T-helper 1 cell (primary cell): ENCODE data around the gene SLC35F6.
"Not testable (repeated sequence)": the region's sequence is repeated elsewhere in the genome, so short reads cannot be mapped to it uniquely, and the experiment has no call there.

Experiments used
- DNase-seq, 5 donors: peaks; one replicate each; pipeline ENCODE4 v3.0.0-alpha.2; 2012 to 2020

SLC35F6 gene

GRCh38 chr2:26786207-26787028, 22.3 kb downstream of the SLC35F6 start:
- DNase-seq, result peak in 1 of 5 donors; percentile 37

GRCh38 chr2:26792720-26793119, 28.6 kb downstream of the SLC35F6 start:
- no peak for DNase-seq

- DNase-seq, result no peak
Measured at GRCh38 chr2:26793518-26793917, 29.4 kb downstream of the SLC35F6 start.

DNA sequence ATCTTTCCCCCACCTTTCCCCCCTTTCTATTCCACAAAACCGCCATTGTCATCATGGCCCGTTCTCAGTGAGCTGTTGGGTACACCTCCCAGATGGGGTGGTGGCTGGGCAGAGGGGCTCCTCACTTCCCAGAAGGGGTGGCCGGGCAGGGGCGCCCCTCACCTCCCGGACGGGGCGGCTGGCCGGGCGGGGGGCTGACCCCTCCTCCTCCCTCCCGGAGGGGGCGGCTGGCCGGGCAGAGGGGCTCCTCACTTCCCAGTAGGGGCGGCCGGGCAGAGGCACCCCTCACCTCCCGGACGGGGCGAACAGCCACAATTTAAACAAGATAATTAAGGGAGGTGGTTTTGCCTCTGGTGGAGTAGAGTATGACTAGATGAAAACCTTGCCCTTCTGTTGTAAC, 31.1 kb downstream of the SLC35F6 start:
- DNase-seq, result not testable (repeated sequence)

GRCh38 chr2:26801328-26801727, 37.2 kb downstream of the SLC35F6 start:
- DNase-seq, result no peak

DNA sequence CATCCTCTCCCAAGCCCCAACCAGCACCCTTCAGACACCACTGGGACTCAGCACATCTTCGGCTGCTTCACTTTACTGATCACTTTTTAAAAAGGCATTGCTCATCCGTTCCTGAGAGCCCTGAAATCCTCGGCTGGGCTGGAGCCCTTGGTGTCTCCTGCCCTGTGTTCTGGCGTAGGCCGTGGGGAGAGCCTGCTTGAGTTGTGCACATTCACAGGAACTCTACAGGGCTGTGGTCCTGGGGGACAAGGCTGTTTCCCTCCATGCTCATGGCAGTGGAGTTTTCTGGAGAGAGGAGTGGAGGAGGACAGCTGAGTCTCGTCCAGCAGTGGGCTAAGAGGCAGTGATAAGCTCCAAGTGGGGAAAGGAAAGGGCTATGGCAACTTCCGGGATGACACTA, 37.7 kb downstream of the SLC35F6 start:
- DNase-seq, result no peak

GRCh38 chr2:26805241-26805676, 41.2 kb downstream of the SLC35F6 start:
- DNase-seq, result no peak

DNA sequence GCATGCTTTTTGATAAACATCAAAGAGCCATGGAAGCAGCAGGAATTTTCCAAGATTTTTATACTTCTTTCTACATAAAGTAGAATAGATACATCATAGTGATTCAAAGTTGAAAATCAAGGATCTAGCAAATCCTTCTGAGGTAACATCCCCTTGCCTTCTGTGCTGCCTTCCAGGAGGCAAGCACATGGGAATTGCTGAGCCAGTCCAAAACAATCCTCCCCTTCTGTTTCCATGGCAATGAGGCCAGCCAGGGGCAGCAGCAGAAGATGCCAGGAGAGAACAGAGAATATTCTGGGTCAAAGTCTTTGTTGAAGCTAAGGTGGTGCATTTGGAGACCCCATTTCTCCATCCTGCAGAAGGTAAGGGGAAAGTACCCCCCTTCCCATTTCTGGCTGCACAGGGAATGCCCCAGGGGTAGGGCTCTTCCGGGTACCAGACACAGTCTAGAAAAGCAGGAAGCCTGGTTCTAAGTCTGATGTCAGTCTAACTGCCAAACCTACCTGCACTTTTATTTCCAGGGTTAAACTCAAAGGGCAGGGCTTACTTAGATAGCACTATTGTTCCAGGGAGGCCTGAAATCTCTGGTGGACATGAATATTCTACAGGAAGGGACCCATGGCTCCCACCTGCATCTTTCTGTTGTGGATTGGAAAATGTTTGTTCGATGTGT, 43.8 kb downstream of the SLC35F6 start:
- DNase-seq, result no peak

DNA sequence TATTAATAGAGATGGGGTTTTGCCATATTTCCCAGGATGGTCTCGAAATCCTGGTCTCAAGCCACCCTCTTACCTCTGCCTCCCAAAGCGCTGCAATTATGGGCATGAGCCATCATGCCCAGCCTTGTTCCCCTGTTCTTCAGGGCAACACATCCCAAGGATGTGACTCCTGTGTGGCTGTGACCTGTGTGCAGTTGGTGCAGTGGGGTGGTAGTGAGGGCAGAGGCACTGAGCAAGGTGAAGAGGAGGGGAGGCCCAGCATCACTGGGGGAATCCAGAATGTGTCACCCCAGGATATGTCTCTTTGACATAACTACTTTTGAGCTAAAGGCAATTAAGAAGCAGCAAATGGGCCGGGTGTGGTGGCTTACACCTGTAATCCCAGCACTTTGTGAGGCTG, 45.1 kb downstream of the SLC35F6 start:
- no peak for DNase-seq

DNA sequence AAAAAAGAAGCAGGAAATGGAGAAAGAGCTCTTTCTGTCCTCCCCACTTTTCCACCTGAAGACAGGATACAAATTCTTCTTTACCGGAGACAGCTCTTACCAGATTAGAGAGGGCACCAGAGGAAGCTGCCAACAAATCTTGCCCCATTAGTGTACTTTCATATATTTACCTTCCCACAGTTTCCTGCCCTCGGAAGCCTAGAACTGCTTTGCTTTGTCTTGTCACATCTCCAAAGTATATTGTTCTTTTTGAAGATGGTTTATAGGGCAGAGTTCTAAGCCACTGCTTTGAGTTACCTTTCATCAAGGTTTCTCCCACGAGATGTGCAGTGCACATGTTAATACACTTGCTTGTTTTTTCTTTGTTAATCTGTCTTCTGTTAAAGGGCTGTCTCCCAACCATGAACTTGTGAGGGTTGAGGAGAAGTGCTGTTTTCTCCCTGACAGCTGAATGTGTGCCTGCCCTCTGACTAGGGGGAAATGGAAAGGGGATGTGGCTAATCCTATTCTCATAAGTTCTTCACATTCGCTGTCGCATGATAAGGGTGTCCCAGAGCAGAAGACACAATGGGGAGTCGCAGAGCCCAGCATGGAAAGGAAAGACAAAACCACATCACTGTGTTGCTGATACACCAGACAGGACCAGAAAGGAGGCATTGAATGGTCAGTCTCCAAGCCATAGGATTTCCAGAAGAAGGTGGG, 45.9 kb downstream of the SLC35F6 start:
- DNase-seq, result no peak

DNA sequence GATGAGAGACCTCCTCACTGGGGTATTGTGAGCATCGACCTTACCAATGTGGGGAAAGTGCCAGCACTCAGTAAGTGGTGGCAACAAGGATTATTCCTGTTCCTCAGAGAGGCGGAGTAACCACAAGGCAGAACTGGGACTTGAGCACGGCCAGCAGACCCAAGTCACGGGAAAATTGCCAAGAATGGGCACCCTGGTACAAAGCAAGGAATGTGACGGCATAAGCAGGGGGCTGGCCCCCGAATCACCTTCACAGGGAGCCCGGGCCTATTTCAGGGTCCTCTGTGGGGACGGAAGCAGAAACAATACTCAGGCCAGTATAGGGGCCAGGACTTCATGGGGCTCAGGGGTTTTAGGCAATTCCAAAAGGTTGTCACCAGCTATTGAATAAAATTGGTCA, 47.2 kb downstream of the SLC35F6 start:
- DNase-seq, result no peak

GRCh38 chr2:26811791-26812694, 48.0 kb downstream of the SLC35F6 start:
- no peak for DNase-seq

DNA sequence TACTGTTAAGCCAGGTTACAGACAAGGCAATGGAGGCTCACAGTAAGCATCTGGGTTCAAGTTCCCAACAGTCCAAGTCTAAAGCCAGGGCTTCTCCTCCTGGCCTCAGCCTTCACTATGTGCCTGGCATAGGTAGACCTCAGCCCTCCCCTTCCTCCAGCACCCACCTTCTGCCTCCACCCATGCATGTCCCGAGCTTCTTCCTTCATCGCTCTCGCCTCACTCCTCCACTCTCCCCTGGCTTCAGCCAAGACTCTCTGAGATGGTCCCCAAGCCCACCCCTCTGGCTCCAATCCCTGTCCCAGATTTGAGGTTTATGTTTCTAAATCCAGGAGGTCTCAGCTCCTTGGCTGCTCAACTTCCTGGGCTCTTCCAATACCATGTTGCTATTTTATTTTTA, 48.6 kb downstream of the SLC35F6 start:
- DNase-seq, result no peak

DNA sequence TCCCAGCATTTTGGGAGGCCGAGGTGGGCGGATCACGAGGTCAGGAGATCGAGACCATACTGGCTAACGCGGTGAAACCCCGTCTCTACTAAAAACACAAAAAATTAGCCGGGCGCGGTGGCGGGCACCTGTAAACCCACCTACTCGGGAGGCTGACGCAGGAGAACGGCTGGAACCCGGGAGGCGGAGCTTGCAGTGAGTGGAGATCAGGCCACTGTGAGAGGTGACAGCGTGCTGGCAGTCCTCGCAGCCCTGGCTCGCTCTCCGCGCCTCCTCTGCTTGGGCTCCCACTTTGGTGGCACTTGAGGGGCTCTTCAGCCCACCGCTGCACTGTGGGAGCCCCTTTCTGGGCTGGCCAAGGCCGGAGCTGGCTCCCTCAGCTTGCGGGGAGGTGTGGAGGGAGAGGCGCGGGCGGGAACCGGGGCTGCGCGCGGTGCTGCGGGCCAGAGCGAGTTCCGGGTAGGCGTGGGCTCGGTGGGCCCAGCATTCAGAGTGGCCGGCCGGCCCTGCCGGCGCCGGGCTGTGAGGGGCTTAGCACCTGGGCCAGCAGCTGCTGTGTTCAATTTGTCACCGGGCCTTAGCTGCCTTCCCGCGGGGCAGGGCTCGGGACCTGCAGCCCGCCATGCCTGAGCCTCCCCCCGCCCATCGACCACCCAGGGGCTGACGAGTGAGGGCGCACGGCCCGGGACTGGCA, 50.1 kb downstream of the SLC35F6 start:
- DNase-seq, result not testable (repeated sequence)

DNA sequence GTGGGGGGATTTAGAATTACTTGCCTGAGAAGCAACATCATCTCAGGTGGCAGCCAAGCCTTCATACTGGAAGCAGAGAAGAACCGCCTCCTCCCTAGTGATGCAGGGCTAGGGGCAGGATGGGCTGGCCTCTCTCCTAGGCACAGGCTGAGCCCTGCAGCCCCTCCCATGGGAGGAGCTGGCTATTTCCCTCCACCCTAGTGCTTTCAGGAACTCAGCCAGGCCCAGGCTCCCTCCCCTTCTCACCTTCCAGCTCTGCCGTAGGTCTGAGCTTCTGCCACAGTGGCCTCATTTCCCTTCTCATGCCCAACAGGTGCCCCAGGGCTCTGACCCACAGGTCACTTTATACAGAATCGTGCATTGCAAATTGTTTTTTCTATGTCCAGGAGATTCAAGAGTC, 52.8 kb downstream of the SLC35F6 start:
- DNase-seq, result no peak

GRCh38 chr2:26818255-26818654, 54.2 kb downstream of the SLC35F6 start:
- DNase-seq, result no peak

- DNase-seq, result no peak
Measured at GRCh38 chr2:26818972-26819371, 54.9 kb downstream of the SLC35F6 start.

- no peak for DNase-seq
Measured at GRCh38 chr2:26820932-26821331, 56.8 kb downstream of the SLC35F6 start.

DNA sequence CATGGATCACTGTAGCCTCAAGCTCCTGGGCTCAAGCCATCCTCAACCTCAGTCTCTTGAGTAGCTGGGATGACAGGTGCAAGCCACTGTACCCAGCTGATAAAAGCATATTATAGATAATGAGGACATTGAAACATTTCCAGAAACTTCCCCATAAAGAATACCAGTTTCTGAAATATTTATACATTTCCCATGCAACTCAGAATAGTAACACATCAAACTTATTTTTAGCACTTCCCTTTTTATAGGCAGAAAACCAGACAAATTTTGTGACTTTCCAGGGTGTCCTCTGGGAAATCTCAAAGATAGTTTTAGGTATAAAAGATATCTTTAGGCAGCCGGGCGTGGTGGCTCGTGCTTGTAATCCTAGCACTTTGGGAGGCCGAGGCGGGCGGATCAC, 58.8 kb downstream of the SLC35F6 start:
- no peak for DNase-seq
